ENCODE results near the gene EN2.

The EN2 gene

GRCh38 chr7:155458111-155458877, at the start of gene EN2:
EN2 (plus strand) TSS chr7:155458129; CDS start chr7:155458378, 249 bp downstream.
- DNase-seq (ENCODE audit: low read depth) = no peak

- DNase-seq (ENCODE audit: low read depth) = no peak
These were observed 49.0 kb upstream of the EN2 start for GRCh38 chr7:155408651-155409586.

- DNase-seq (ENCODE audit: low read depth) = no peak
These were observed 47.9 kb upstream of the EN2 start for GRCh38 chr7:155409980-155410379.

GRCh38 chr7:155410431-155410830, 47.5 kb upstream of the EN2 start:
- DNase-seq (ENCODE audit: low read depth) = no peak

GRCh38 chr7:155411718-155412415, 46.1 kb upstream of the EN2 start:
- no peak for DNase-seq (ENCODE audit: low read depth)

GRCh38 chr7:155412416-155413253, 45.3 kb upstream of the EN2 start:
- DNase-seq (ENCODE audit: low read depth) = no peak

- DNase-seq (ENCODE audit: low read depth) = no peak
These were observed 43.1 kb upstream of the EN2 start for GRCh38 chr7:155414547-155415492.

GRCh38 chr7:155416646-155417380, 41.1 kb upstream of the EN2 start:
- DNase-seq (ENCODE audit: low read depth) = no peak

GRCh38 chr7:155418304-155418703, 39.6 kb upstream of the EN2 start:
- no peak for DNase-seq (ENCODE audit: low read depth)

GRCh38 chr7:155418941-155419755, 38.8 kb upstream of the EN2 start:
- no peak for DNase-seq (ENCODE audit: low read depth)

GRCh38 chr7:155420116-155420515, 37.8 kb upstream of the EN2 start:
- DNase-seq (ENCODE audit: low read depth) = no peak

GRCh38 chr7:155422151-155422550, 35.8 kb upstream of the EN2 start:
- DNase-seq (ENCODE audit: low read depth) = no peak

- DNase-seq (ENCODE audit: low read depth) = no peak
These were observed 35.2 kb upstream of the EN2 start for GRCh38 chr7:155422599-155423336.

- DNase-seq (ENCODE audit: low read depth) = no peak
These were observed 34.3 kb upstream of the EN2 start for GRCh38 chr7:155423337-155424285.

GRCh38 chr7:155424301-155425010, 33.5 kb upstream of the EN2 start:
- no peak for DNase-seq (ENCODE audit: low read depth)

- no peak for DNase-seq (ENCODE audit: low read depth)
These were observed 33.0 kb upstream of the EN2 start for GRCh38 chr7:155425011-155425340.

All from stromal cell of bone marrow (primary cell).